DMS153 treated with DMSO at 0.1 percent for 48 hours (cell line): Measurements from ENCODE around the gene TMEM119.
"Not testable (repeated sequence)": the region's sequence is repeated elsewhere in the genome, so short reads cannot be mapped to it uniquely, and the experiment has no call there.

ENCODE experiments used
- DNase-seq: peaks from one replicate; lab custom pipeline; 2025; ENCODE audit not compliant: unreplicated experiment; lab: John Stamatoyannopoulos, UW

The TMEM119 gene

GRCh38 chr12:108635201-108635996, 37.5 kb upstream of the TMEM119 start:
- DNase-seq = no peak

GRCh38 chr12:108634341-108634751, 36.5 kb upstream of the TMEM119 start:
- DNase-seq = no peak

- DNase-seq = no peak
Measured at GRCh38 chr12:108633534-108634248, 35.8 kb upstream of the TMEM119 start, which contains the start of gene SELPLG. Gene SELPLG, minus strand, starts transcription at chr12:108633894. Its CDS starts 9,587 bp downstream, at chr12:108624307.

- DNase-seq = no peak
Measured at GRCh38 chr12:108633081-108633533, 35.2 kb upstream of the TMEM119 start.

- not testable (repeated sequence) for DNase-seq
Measured at GRCh38 chr12:108631261-108631660, 33.4 kb upstream of the TMEM119 start.

GRCh38 chr12:108630481-108631207, 32.8 kb upstream of the TMEM119 start:
- no peak for DNase-seq

- DNase-seq = no peak
Measured at GRCh38 chr12:108629824-108630476, 32.1 kb upstream of the TMEM119 start.

GRCh38 chr12:108629151-108629550, 31.3 kb upstream of the TMEM119 start:
- DNase-seq = no peak

- no peak for DNase-seq
Measured at GRCh38 chr12:108627134-108627920, 29.4 kb upstream of the TMEM119 start.

- DNase-seq = no peak
Measured at GRCh38 chr12:108625228-108625627, 27.3 kb upstream of the TMEM119 start.

- DNase-seq = no peak
Measured at GRCh38 chr12:108623577-108623976, 25.7 kb upstream of the TMEM119 start.

GRCh38 chr12:108622921-108623514, 25.1 kb upstream of the TMEM119 start:
- DNase-seq = no peak

- peak; percentile 44 for DNase-seq
Measured at GRCh38 chr12:108622421-108622820, 24.5 kb upstream of the TMEM119 start.

GRCh38 chr12:108621161-108621560, 23.3 kb upstream of the TMEM119 start:
- DNase-seq = no peak

GRCh38 chr12:108620236-108620879, 22.5 kb upstream of the TMEM119 start:
- DNase-seq = no peak

GRCh38 chr12:108619369-108620160, 21.7 kb upstream of the TMEM119 start:
- no peak for DNase-seq

GRCh38 chr12:108618953-108619274, 21.0 kb upstream of the TMEM119 start:
- DNase-seq = not testable (repeated sequence)

- DNase-seq = peak; percentile 71
Measured at GRCh38 chr12:108618079-108618952, 20.4 kb upstream of the TMEM119 start.
